WTC11 (cell line): ENCODE results near the gene AQP3. TPM values are rescaled to one million over a fixed set of nuclear protein-coding genes. Genes with fewer than 3 reads are reported as not detected.

Experiments used
- ATAC-seq: fragments of 200-7000 bp; cut with Tn5 transposase; 2 replicates; pipeline ENCODE4 v1.10.0; 2021; ENCODE audit warnings: mild to moderate bottlenecking, moderate library complexity
- CTCF ChIA-PET: fragments of 300-600 bp; sonication (Branson Sonifier 250); formaldehyde crosslinking; loops from one replicate; lab custom pipeline; 2021; ENCODE audit warnings: antibody characterized with exemption; lab: Charles Lee
- POLR2A ChIA-PET: fragments of 350-600 bp; sonication (Branson Sonifier 250); formaldehyde crosslinking; loops from one replicate; lab custom pipeline; 2021; ENCODE audit warnings: antibody characterized with exemption; lab: Charles Lee
- DNase-seq: peaks from one replicate; pipeline ENCODE4 v3.0.0; 2021; ENCODE audit warnings: low spot score
- H3K27ac Mint-ChIP-seq: 2 replicates; pipeline ENCODE4 v1.8.0; 2021; ENCODE audit warnings: mixed read lengths
- H3K27me3 Mint-ChIP-seq: 2 replicates; pipeline ENCODE4 v1.8.0; 2021; ENCODE audit warnings: low read depth, mild to moderate bottlenecking, moderate library complexity, mixed read lengths
- H3K36me3 Mint-ChIP-seq: 2 replicates; pipeline ENCODE4 v1.8.0; 2021; ENCODE audit warnings: mixed read lengths
- H3K4me1 Mint-ChIP-seq: 2 replicates; pipeline ENCODE4 v1.8.0; 2022; ENCODE audit warnings: mixed read lengths
- H3K4me3 Mint-ChIP-seq: 2 replicates; pipeline ENCODE4 v1.8.0; 2021; ENCODE audit warnings: mild to moderate bottlenecking, moderate library complexity, mixed read lengths
- H3K9me3 Mint-ChIP-seq: 2 replicates; pipeline ENCODE4 v1.8.0; 2021; ENCODE audit warnings: mixed read lengths
- ATF3 ChIP-seq: sonication (generic); formaldehyde crosslinking; conservative IDR thresholded peaks from 2 replicates; pipeline ENCODE4 v1.8.1; 2022; ENCODE audit warnings: mild to moderate bottlenecking, missing genetic modification reagents
- ERG ChIP-seq: fragments of 250-450 bp; sonication (Bioruptor Pico); IDR thresholded peaks from 2 replicates; pipeline ENCODE4 v1.8.0; 2021; ENCODE audit warnings: mild to moderate bottlenecking
- ESRRA ChIP-seq: sonication (generic); formaldehyde crosslinking; IDR thresholded peaks from 2 replicates; pipeline ENCODE4 v1.8.1; 2022; ENCODE audit warnings: mild to moderate bottlenecking, missing genetic modification reagents, borderline replicate concordance
- FOXJ3 ChIP-seq: sonication (generic); formaldehyde crosslinking; IDR thresholded peaks from 2 replicates; pipeline ENCODE4 v1.9.0; 2021; ENCODE audit warnings: missing genetic modification reagents, mild to moderate bottlenecking, borderline replicate concordance
- GTF2I ChIP-seq: fragments of 250-450 bp; sonication (Bioruptor Pico); conservative IDR thresholded peaks from 2 replicates; pipeline ENCODE4 v1.4.0; 2021; ENCODE audit warnings: mild to moderate bottlenecking
- HMGA2 ChIP-seq: fragments of 250-450 bp; sonication (Bioruptor Pico); IDR thresholded peaks from 2 replicates; pipeline ENCODE4 v1.4.0; 2021; ENCODE audit warnings: mild to moderate bottlenecking, moderate library complexity
- IRF2 ChIP-seq: sonication (generic); formaldehyde crosslinking; IDR thresholded peaks from 2 replicates; pipeline ENCODE4 v1.8.0; 2022; ENCODE audit warnings: low read depth, missing genetic modification reagents, borderline replicate concordance
- JUN ChIP-seq: sonication (generic); formaldehyde crosslinking; IDR thresholded peaks from 2 replicates; pipeline ENCODE4 v1.8.0; 2023; ENCODE audit warnings: mild to moderate bottlenecking, missing genetic modification reagents
- KAT7 ChIP-seq: sonication (generic); formaldehyde crosslinking; IDR thresholded peaks from 2 replicates; pipeline ENCODE4 v1.8.1; 2023; ENCODE audit warnings: missing genetic modification reagents, mild to moderate bottlenecking, borderline replicate concordance
- NR3C1 ChIP-seq: sonication (generic); formaldehyde crosslinking; conservative IDR thresholded peaks from 2 replicates; pipeline ENCODE4 v1.8.1; 2023; ENCODE audit warnings: low read depth, mild to moderate bottlenecking, missing genetic modification reagents
- PREB ChIP-seq: sonication (generic); formaldehyde crosslinking; IDR thresholded peaks from 2 replicates; pipeline ENCODE4 v1.8.1; 2022; ENCODE audit warnings: mild to moderate bottlenecking, missing genetic modification reagents, moderate library complexity, borderline replicate concordance
- PRRX2 ChIP-seq: fragments of 250-450 bp; sonication (Bioruptor Pico); IDR thresholded peaks from 2 replicates; pipeline ENCODE4 v1.8.0; 2021; ENCODE audit warnings: mild to moderate bottlenecking
- RORB ChIP-seq: fragments of 250-450 bp; sonication (Bioruptor Pico); IDR thresholded peaks from 2 replicates; pipeline ENCODE4 v1.9.0; 2021; ENCODE audit warnings: mild to moderate bottlenecking
- SOX15 ChIP-seq: fragments of 250-450 bp; sonication (Bioruptor Pico); IDR thresholded peaks from 2 replicates; pipeline ENCODE4 v1.9.0; 2021; ENCODE audit warnings: mild to moderate bottlenecking
- STAT6 ChIP-seq: sonication (generic); formaldehyde crosslinking; conservative IDR thresholded peaks from 2 replicates; pipeline ENCODE4 v1.8.1; 2023; ENCODE audit warnings: mild to moderate bottlenecking, low read depth, missing genetic modification reagents, moderate library complexity
- TCF7 ChIP-seq: sonication (generic); formaldehyde crosslinking; IDR thresholded peaks from 2 replicates; pipeline ENCODE4 v1.8.0; 2022; ENCODE audit warnings: mild to moderate bottlenecking, low read depth, missing genetic modification reagents, moderate library complexity
- ZNF219 ChIP-seq: sonication (generic); formaldehyde crosslinking; IDR thresholded peaks from 2 replicates; pipeline ENCODE4 v1.8.0; 2023; ENCODE audit warnings: missing genetic modification reagents, mild to moderate bottlenecking, borderline replicate concordance
- ZNF416 ChIP-seq: fragments of 250-450 bp; sonication (Bioruptor Pico); IDR thresholded peaks from 2 replicates; pipeline ENCODE4 v1.9.0; 2021; ENCODE audit warnings: mild to moderate bottlenecking, inconsistent platforms
- total RNA-seq: library from RNA; stranded (reverse); gene quantifications from 3 replicates; pipeline ENCODE4 v1.2.3, GENCODE V29; 2021
- TF ChIP-seq, protein P1 (sequence below): sonication (generic); formaldehyde crosslinking; IDR thresholded peaks from 2 replicates; pipeline ENCODE4 v1.8.0; 2023; ENCODE audit warnings: missing genetic modification reagents, mild to moderate bottlenecking, borderline replicate concordance
- TF ChIP-seq, protein P2 (sequence below): sonication (generic); formaldehyde crosslinking; IDR thresholded peaks from 2 replicates; pipeline ENCODE4 v1.8.0; 2022; ENCODE audit warnings: mild to moderate bottlenecking, missing genetic modification reagents
- TF ChIP-seq, protein P3 (sequence below): sonication (generic); formaldehyde crosslinking; IDR thresholded peaks from 2 replicates; pipeline ENCODE4 v1.8.1; 2022; ENCODE audit warnings: low read depth, missing genetic modification reagents, borderline replicate concordance
- TF ChIP-seq, protein P4 (sequence below): sonication (generic); formaldehyde crosslinking; IDR thresholded peaks from 2 replicates; pipeline ENCODE4 v1.8.1; 2023; ENCODE audit warnings: mild to moderate bottlenecking, missing genetic modification reagents, moderate library complexity
- TF ChIP-seq, protein P5 (sequence below): fragments of 250-450 bp; sonication (Bioruptor Pico); IDR thresholded peaks from 2 replicates; pipeline ENCODE4 v1.9.0; 2021; ENCODE audit warnings: mild to moderate bottlenecking

The AQP3 gene
- total RNA-seq, 1 experiment from 2014 or later: 3.0 TPM

DNA sequence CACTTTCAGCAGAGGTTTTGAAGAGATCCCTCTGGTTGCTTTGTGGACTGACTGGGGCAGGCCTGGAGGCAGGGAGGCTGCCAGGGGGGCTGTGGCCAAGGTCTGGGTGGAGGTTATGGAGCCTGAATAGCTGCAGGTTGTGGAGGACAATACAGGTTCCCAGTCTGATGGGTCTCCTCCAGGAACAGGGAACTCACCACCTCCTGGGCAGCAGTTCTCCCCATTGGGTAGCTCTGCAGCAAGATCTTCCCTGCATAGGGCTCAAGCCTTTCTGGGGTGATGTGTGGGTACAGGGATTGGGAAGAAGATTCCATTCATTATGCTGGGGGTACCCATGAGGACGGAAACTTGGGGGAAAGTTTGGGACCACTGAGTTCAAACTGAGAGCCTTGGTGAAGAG lies 6.8 kb downstream of the AQP3 start (continued):
- no peak for TF ChIP-seq PREB (CRISPR knock-in tag)
- no peak for TF ChIP-seq RORB
- no peak for TF ChIP-seq STAT6
- TF ChIP-seq, protein P1, sequence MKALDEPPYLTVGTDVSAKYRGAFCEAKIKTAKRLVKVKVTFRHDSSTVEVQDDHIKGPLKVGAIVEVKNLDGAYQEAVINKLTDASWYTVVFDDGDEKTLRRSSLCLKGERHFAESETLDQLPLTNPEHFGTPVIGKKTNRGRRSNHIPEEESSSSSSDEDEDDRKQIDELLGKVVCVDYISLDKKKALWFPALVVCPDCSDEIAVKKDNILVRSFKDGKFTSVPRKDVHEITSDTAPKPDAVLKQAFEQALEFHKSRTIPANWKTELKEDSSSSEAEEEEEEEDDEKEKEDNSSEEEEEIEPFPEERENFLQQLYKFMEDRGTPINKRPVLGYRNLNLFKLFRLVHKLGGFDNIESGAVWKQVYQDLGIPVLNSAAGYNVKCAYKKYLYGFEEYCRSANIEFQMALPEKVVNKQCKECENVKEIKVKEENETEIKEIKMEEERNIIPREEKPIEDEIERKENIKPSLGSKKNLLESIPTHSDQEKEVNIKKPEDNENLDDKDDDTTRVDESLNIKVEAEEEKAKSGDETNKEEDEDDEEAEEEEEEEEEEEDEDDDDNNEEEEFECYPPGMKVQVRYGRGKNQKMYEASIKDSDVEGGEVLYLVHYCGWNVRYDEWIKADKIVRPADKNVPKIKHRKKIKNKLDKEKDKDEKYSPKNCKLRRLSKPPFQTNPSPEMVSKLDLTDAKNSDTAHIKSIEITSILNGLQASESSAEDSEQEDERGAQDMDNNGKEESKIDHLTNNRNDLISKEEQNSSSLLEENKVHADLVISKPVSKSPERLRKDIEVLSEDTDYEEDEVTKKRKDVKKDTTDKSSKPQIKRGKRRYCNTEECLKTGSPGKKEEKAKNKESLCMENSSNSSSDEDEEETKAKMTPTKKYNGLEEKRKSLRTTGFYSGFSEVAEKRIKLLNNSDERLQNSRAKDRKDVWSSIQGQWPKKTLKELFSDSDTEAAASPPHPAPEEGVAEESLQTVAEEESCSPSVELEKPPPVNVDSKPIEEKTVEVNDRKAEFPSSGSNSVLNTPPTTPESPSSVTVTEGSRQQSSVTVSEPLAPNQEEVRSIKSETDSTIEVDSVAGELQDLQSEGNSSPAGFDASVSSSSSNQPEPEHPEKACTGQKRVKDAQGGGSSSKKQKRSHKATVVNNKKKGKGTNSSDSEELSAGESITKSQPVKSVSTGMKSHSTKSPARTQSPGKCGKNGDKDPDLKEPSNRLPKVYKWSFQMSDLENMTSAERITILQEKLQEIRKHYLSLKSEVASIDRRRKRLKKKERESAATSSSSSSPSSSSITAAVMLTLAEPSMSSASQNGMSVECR (CRISPR knock-in tag): no peak
- TF ChIP-seq KAT7 (CRISPR knock-in tag): no peak
- TF ChIP-seq ESRRA: no peak
- no peak for TF ChIP-seq SOX15

- DNase-seq (no peak), ATAC-seq (no peak)
- CTCF ChIA-PET: interaction anchor here (1.1 to 8.5 kb wide), 5 partner anchors 7 to 65 kb away, joined by 6 to 69 read pairs (median 9); partner anchors contain the start of gene AQP3
- Mint-ChIP-seq H3K27me3 (no peaks in the 10 kb centered on the region; the same call in 1 of the 2 replicates), H3K4me1 (peaks cover 27% of the 10 kb centered on the region), H3K9me3 (no peaks in the 10 kb centered on the region), H3K27ac (no peak overlapping the region), H3K4me3 (no peak overlapping the region), H3K36me3 (no peaks in the 10 kb centered on the region)
- POLR2A ChIA-PET: no interaction called here
- no peak for TF ChIP-seq FOXJ3 (CRISPR knock-in tag)
- no peak for TF ChIP-seq TCF7
- no peak for TF ChIP-seq GTF2I
- TF ChIP-seq ATF3 (CRISPR knock-in tag): no peak
- no peak for TF ChIP-seq IRF2
- TF ChIP-seq, protein P2, sequence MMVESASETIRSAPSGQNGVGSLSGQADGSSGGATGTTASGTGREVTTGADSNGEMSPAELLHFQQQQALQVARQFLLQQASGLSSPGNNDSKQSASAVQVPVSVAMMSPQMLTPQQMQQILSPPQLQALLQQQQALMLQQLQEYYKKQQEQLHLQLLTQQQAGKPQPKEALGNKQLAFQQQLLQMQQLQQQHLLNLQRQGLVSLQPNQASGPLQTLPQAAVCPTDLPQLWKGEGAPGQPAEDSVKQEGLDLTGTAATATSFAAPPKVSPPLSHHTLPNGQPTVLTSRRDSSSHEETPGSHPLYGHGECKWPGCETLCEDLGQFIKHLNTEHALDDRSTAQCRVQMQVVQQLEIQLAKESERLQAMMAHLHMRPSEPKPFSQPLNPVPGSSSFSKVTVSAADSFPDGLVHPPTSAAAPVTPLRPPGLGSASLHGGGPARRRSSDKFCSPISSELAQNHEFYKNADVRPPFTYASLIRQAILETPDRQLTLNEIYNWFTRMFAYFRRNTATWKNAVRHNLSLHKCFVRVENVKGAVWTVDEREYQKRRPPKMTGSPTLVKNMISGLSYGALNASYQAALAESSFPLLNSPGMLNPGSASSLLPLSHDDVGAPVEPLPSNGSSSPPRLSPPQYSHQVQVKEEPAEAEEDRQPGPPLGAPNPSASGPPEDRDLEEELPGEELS (CRISPR knock-in tag): no peak
- no peak for TF ChIP-seq ERG (CRISPR knock-in tag)
- no peak for TF ChIP-seq PRRX2
- no peak for TF ChIP-seq HMGA2
- TF ChIP-seq, protein P3, sequence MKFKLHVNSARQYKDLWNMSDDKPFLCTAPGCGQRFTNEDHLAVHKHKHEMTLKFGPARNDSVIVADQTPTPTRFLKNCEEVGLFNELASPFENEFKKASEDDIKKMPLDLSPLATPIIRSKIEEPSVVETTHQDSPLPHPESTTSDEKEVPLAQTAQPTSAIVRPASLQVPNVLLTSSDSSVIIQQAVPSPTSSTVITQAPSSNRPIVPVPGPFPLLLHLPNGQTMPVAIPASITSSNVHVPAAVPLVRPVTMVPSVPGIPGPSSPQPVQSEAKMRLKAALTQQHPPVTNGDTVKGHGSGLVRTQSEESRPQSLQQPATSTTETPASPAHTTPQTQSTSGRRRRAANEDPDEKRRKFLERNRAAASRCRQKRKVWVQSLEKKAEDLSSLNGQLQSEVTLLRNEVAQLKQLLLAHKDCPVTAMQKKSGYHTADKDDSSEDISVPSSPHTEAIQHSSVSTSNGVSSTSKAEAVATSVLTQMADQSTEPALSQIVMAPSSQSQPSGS (CRISPR knock-in tag): no peak
- TF ChIP-seq, protein P4, sequence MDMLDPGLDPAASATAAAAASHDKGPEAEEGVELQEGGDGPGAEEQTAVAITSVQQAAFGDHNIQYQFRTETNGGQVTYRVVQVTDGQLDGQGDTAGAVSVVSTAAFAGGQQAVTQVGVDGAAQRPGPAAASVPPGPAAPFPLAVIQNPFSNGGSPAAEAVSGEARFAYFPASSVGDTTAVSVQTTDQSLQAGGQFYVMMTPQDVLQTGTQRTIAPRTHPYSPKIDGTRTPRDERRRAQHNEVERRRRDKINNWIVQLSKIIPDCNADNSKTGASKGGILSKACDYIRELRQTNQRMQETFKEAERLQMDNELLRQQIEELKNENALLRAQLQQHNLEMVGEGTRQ (CRISPR knock-in tag): no peak
- no peak for TF ChIP-seq JUN (CRISPR knock-in tag)
- no peak for TF ChIP-seq ZNF219 (CRISPR knock-in tag)
- TF ChIP-seq ZNF416 (CRISPR knock-in tag): no peak
- TF ChIP-seq, protein P5, sequence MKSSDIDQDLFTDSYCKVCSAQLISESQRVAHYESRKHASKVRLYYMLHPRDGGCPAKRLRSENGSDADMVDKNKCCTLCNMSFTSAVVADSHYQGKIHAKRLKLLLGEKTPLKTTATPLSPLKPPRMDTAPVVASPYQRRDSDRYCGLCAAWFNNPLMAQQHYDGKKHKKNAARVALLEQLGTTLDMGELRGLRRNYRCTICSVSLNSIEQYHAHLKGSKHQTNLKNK (CRISPR knock-in tag): no peak
- TF ChIP-seq NR3C1: no peak
These were observed 7.2 kb downstream of the AQP3 start for GRCh38 chr9:33440204-33440603.
